Osteocyte (in vitro differentiated cells): ENCODE measurements around the gene SLC38A8. TPM values are rescaled to one million over a fixed set of nuclear protein-coding genes. Genes with fewer than 3 reads are reported as not detected.

Experiments used
- DNase-seq: peaks from one replicate; pipeline ENCODE4 v3.0.0; 2021; ENCODE audit warnings: mixed read lengths; ENCODE audit not compliant: unreplicated experiment; ENCODE audit errors: extremely low spot score
- H3K27ac Mint-ChIP-seq: one replicate; pipeline ENCODE4 v1.8.0; 2021; ENCODE audit warnings: mild to moderate bottlenecking, mixed read lengths; ENCODE audit not compliant: unreplicated experiment
- H3K27me3 Mint-ChIP-seq: one replicate; pipeline ENCODE4 v1.8.0; 2021; ENCODE audit warnings: mixed read lengths; ENCODE audit not compliant: unreplicated experiment
- H3K36me3 Mint-ChIP-seq: one replicate; pipeline ENCODE4 v1.8.0; 2021; ENCODE audit warnings: mixed read lengths; ENCODE audit not compliant: unreplicated experiment
- H3K4me1 Mint-ChIP-seq: one replicate; pipeline ENCODE4 v1.8.0; 2021; ENCODE audit warnings: mixed read lengths; ENCODE audit not compliant: unreplicated experiment
- H3K4me3 Mint-ChIP-seq: one replicate; pipeline ENCODE4 v1.8.0; 2021; ENCODE audit warnings: mild to moderate bottlenecking, moderate library complexity, mixed read lengths; ENCODE audit not compliant: unreplicated experiment
- H3K9me3 Mint-ChIP-seq: one replicate; pipeline ENCODE4 v1.8.0; 2021; ENCODE audit warnings: mixed read lengths; ENCODE audit not compliant: unreplicated experiment
- CTCF ChIP-seq: fragments of 200-600 bp; sonication (generic); IDR thresholded peaks from 2 replicates; pipeline ENCODE4 v1.5.0; 2021; ENCODE audit warnings: antibody characterized with exemption, mild to moderate bottlenecking, moderate library complexity
- total RNA-seq: library from RNA; stranded (reverse); gene quantifications from 2 replicates; pipeline ENCODE4 v1.2.1, GENCODE V29; 2021

The SLC38A8 gene
- total RNA-seq, 1 donor from 2014 or later: not detected

DNA sequence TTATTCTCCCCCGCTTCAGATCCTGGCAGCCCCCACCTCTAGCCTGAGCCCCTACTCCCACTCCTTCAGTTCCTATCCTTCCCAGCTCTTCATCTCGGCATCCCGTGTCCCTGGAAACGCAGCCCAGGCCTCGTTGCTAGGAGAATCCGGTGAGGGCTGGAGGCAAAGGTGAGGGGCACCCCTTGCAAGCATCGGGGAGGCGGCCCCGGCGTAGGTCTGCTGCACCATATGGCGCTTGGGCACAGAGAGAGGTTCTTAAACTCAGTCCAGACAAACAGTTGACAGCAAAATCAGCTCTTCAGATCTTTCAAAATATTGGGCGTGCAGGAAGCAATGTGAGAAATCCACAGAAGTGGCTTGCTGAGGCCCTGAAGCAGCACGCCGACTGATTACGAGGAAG is 15.0 kb downstream of the SLC38A8 start:
- no peak overlapping the region for H3K4me3 Mint-ChIP-seq
- peaks cover 20% of the 10 kb centered on the region for H3K27me3 Mint-ChIP-seq
- no peak overlapping the region for H3K27ac Mint-ChIP-seq
- no peaks in the 10 kb centered on the region for H3K36me3 Mint-ChIP-seq
- no peaks in the 10 kb centered on the region for H3K9me3 Mint-ChIP-seq
- H3K4me1 Mint-ChIP-seq: peaks cover 13% of the 10 kb centered on the region
- no peak for TF ChIP-seq CTCF
- DNase-seq: no peak

- DNase-seq: no peak
- H3K36me3 Mint-ChIP-seq: peaks cover under 1% of the 10 kb centered on the region
- no peak overlapping the region for H3K4me3 Mint-ChIP-seq
- peaks cover 13% of the 10 kb centered on the region for H3K4me1 Mint-ChIP-seq
- TF ChIP-seq CTCF: no peak
- peaks cover 20% of the 10 kb centered on the region for H3K27me3 Mint-ChIP-seq
- H3K9me3 Mint-ChIP-seq: peaks cover 2% of the 10 kb centered on the region
- no peak overlapping the region for H3K27ac Mint-ChIP-seq
Measured at GRCh38 chr16:84026606-84027005, 16.0 kb downstream of the SLC38A8 start.

DNA sequence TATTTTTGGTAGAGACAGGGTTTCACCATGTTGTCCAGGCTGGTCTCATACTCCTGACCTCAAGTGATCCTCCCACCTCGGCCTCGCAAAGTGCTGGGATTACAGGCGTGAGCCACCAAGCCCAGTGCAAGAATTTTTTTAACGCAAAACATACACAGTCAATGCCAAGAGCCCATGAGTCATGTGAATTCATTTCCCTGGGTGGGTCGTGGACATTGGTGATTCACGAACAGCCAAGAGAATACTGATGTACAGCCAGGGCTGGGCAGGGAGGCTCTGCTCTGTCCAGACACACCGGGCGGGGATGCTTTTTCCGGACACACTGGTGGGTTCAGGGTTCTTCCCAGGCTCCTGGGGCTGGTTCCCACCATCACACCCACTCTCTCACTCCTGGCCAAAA is 17.7 kb downstream of the SLC38A8 start:
- H3K4me1 Mint-ChIP-seq: peaks cover 13% of the 10 kb centered on the region
- peaks cover 2% of the 10 kb centered on the region for H3K36me3 Mint-ChIP-seq
- no peak overlapping the region for H3K4me3 Mint-ChIP-seq
- H3K27ac Mint-ChIP-seq: peak overlapping the region; percentile 47
- no peak for DNase-seq
- H3K9me3 Mint-ChIP-seq: peaks cover 5% of the 10 kb centered on the region
- peaks cover 8% of the 10 kb centered on the region for H3K27me3 Mint-ChIP-seq
- TF ChIP-seq CTCF: no peak

DNA sequence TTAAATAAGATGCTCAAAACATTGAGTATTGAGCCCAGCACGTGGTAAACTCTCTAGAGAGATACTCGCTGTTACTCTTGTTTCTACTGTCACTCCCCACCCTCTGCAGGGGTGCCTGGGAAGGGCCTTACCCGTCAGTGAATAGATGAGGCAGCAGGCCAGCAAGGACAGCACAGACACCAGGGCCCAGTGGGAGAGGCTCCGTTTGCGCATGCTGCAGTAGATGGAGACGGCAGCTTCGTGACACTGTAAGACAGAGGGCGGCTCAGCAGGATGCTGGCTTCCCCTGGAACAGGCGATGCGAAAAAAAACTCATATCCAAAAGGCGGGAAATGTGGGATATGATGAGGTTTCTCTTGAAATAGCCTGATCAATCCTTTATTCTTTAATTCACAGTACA is 20.0 kb downstream of the SLC38A8 start:
- H3K4me1 Mint-ChIP-seq: peaks cover 13% of the 10 kb centered on the region
- peaks cover 11% of the 10 kb centered on the region for H3K9me3 Mint-ChIP-seq
- TF ChIP-seq CTCF: no peak
- no peak for DNase-seq
- H3K36me3 Mint-ChIP-seq: peaks cover 2% of the 10 kb centered on the region
- H3K27me3 Mint-ChIP-seq: peaks cover under 1% of the 10 kb centered on the region
- no peak overlapping the region for H3K27ac Mint-ChIP-seq
- no peak overlapping the region for H3K4me3 Mint-ChIP-seq

GRCh38 chr16:84021488-84021887 is 21.1 kb downstream of the SLC38A8 start:
- H3K9me3 Mint-ChIP-seq: peaks cover 11% of the 10 kb centered on the region

More at GRCh38 chr16:84021488-84021887, 21.1 kb downstream of the SLC38A8 start:
- peaks cover 2% of the 10 kb centered on the region for H3K36me3 Mint-ChIP-seq
- H3K4me1 Mint-ChIP-seq: peaks cover 13% of the 10 kb centered on the region
- no peak overlapping the region for H3K4me3 Mint-ChIP-seq
- no peak overlapping the region for H3K27ac Mint-ChIP-seq
- no peak for TF ChIP-seq CTCF
- no peaks in the 10 kb centered on the region for H3K27me3 Mint-ChIP-seq
- DNase-seq: no peak
